Fibroblast of the aortic adventitia (primary cell): ENCODE measurements around the gene DAO. TPM values are rescaled to one million over a fixed set of nuclear protein-coding genes. Genes with fewer than 3 reads are reported as not detected.
A peak's percentile ranks its signal among the peaks of the same experiment; 100 is the strongest.

Experiments
- DNase-seq: peaks from one replicate; pipeline ENCODE4 v3.0.0-alpha.2; 2010; ENCODE audit warnings: low read depth
- H3K4me3 ChIP-seq: 2 replicates; pipeline ENCODE4 v1.5.1; 2011; ENCODE audit warnings: low read depth, mild to moderate bottlenecking, control low read depth, low read length, moderate library complexity
- total RNA-seq: library from RNA; depleted of rRNA; stranded (reverse); fragments of >200 nt; gene quantifications from 2 replicates; pipeline ENCODE4 v1.2.3, GENCODE V29; 2012; ENCODE audit warnings: low replicate concordance
- TF ChIP-seq, protein P1 (sequence below): IDR thresholded peaks from 2 replicates; pipeline ENCODE4 v1.5.1; 2011; ENCODE audit warnings: mild to moderate bottlenecking, low read length, control low read depth, inconsistent platforms; ENCODE audit not compliant: insufficient read depth

DAO gene
- total RNA-seq, 1 donor: not detected

DNA sequence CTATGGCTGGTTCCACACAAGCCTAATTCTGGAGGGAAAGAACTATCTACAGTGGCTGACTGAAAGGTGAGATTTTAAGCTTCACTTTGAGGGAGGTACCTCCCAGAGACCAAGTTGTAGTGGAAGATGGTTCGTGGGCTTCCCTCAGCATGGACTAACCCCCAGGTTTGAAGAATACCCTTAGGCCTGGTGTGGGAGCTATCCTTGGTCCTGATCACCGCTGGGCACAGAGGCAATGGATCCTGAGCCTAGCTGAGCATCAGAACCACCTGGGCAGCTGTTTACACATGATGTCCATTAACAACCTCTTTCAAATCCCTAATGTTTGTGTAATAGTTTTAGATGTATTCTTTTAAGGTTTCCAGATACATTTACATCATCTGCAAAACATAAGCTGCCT lies 10.3 kb downstream of the DAO start:
- no peak overlapping the region for H3K4me3 ChIP-seq
- TF ChIP-seq, protein P1, sequence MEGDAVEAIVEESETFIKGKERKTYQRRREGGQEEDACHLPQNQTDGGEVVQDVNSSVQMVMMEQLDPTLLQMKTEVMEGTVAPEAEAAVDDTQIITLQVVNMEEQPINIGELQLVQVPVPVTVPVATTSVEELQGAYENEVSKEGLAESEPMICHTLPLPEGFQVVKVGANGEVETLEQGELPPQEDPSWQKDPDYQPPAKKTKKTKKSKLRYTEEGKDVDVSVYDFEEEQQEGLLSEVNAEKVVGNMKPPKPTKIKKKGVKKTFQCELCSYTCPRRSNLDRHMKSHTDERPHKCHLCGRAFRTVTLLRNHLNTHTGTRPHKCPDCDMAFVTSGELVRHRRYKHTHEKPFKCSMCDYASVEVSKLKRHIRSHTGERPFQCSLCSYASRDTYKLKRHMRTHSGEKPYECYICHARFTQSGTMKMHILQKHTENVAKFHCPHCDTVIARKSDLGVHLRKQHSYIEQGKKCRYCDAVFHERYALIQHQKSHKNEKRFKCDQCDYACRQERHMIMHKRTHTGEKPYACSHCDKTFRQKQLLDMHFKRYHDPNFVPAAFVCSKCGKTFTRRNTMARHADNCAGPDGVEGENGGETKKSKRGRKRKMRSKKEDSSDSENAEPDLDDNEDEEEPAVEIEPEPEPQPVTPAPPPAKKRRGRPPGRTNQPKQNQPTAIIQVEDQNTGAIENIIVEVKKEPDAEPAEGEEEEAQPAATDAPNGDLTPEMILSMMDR: no peak
- DNase-seq: peak; percentile 11

DNA sequence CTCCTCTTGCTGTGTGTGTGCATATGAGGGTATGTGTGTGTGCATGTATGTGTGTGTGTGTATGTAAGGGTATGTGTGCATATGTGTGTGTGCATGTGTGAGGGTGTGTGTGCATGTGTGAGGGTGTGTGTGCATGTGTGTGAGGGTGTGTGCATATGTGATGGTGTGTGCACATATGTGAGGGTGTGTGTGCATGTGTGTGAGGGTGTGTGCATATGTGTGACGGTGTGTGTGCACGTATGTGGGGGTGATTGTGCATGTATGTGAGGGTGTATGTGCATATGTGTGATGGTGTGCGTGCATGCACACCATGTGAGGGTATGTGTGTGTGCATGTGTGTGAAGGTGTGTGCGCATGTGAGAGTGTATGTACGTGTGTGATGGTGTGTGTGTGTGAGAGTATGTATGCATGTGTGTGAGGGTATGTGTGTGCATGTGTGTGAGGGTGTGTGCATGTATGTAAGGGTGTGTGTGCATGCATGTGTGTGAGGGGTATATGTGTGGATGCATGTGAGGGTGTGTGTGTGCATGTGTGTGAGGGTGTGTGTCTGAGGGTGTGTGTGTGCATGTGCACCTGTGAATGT lies 15.4 kb downstream of the DAO start:
- no peak for DNase-seq
- H3K4me3 ChIP-seq: no peak overlapping the region
- TF ChIP-seq, protein P1: no peak

DNA sequence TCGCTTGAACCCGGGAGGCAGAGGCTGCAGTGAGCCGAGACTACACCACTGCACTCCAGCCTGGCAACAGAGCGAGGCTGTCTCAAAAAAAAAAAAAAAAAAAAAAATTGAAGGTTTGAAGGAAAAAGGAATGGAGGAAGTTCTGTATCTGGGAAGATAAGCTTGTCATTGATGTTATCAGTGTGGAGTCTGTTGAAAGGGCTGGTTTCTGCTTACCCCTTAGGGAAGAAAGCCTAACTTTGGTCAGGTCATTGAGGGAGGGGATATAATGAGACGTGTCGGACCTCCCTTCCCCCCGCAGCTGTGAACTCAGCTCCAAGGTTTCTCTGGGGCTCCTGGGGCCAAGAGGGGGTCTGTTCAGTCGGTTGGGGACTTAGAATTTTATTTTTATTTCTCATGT lies 16.4 kb downstream of the DAO start:
- no peak for DNase-seq
- TF ChIP-seq, protein P1: no peak
- H3K4me3 ChIP-seq: no peak overlapping the region

DNA sequence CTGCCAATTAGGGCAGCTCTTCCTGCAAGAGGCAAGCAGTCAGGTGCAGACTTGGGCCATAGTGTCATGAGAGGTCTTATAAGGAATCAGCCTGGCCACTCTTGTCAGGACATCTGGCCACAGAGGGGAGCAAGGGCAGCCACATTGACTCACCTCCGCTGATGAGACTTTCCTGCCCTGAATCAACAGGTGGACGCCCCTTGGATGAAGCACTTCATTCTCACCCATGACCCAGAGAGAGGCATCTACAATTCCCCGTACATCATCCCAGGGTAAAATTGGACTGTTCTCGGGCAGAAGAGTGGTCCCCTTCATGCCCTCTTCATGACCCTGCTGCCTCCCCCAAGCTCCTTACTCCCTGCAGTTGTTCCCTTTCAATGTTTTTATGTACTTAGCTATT lies 16.9 kb downstream of the DAO start:
- TF ChIP-seq, protein P1: no peak
- no peak for DNase-seq

DNA sequence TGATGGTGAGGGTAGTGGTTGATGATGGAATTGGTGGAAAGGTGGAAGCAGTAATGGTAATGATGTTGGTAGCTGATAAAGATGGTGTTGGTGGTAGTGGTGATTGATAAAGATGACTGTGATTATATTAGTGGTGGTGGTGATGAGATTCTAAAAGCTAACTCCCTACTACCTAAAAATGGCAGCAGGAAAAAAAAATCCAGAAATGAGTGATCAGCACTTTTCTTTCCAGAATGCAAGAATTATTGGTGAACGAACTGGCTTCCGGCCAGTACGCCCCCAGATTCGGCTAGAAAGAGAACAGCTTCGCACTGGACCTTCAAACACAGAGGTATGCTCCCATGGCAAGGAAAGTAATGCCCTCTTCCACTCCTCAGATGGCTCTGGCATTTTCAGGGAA lies 19.3 kb downstream of the DAO start:
- TF ChIP-seq, protein P1: no peak
- no peak overlapping the region for H3K4me3 ChIP-seq
- no peak for DNase-seq

More for the DNA sequence above, 16.9 kb downstream of the DAO start:
- no peak overlapping the region for H3K4me3 ChIP-seq

DNA sequence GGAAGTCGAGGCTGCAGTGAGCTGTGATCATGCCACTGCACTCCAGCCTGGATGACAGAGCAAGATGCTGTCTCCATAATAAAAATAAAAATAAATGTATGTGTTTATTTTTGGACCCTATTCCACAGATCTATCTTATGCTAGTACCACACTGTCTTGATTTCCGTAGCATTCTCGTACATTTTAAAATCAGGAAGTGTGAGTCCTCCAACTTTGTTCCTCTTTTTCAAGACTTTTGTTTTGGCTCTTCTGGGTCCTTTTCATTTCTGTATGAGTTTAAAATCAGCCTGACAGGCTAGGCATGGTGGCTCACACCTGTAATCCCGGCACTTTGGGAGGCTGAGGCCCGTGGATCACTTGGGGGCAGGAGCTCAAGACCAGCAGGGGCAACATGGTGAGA lies 25.8 kb downstream of the DAO start:
- no peak for DNase-seq
- TF ChIP-seq, protein P1: no peak
- H3K4me3 ChIP-seq: no peak overlapping the region

DNA sequence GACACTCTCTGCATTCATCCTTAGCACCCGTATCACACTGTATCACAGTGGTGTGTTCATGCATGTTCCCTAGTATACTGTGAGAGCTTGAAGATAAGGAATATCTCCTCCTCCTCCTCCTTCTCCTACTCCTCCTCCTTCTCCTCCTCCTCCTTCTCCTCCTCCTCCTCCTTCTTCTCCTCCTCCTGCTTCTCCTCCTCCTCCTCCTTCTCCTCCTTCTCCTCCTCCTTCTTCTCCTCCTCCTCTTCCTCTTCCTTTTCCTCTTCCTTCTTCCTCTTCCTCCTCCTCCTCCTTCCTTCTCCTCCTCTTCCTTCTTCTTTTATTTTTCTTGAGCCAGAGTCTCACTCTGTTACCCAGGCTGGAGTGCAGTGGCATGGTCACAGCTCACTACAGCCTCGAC lies 27.1 kb downstream of the DAO start:
- TF ChIP-seq, protein P1: no peak
- no peak for DNase-seq
- H3K4me3 ChIP-seq: no peak overlapping the region
